Measurements from ENCODE around the gene ZNF821.
A peak's percentile ranks its signal among the peaks of the same experiment; 100 is the strongest.

Gene ZNF821

GRCh38 chr16:71845639-71846430 lies 38.1 kb downstream of the ZNF821 start, which contains the start of gene ATXN1L:
Gene ATXN1L, plus strand, starts transcription at chr16:71845976. Its CDS starts 3,765 bp downstream, at chr16:71849741.
- Histone ChIP-seq H3K36me3 (ENCODE audit: control insufficient read depth, low read length) (peaks cover 33% of the 10 kb centered on the region), H3K4me2 (ENCODE audit: low read length) (peak within 1 kb of the TSS; percentile 78), H3K4me3 (ENCODE audit: low read length) (peak within 1 kb of the TSS; percentile 87), H3K9me2 (replicated peaks; ENCODE audit: control insufficient read depth, low read length) (no peaks in the 10 kb centered on the region), H3K79me2 (ENCODE audit: control insufficient read depth, low read length) (peaks cover 31% of the 10 kb centered on the region), H3K27me3 (ENCODE audit: control insufficient read depth, low read length) (no peaks in the 10 kb centered on the region), H3F3A (ENCODE audit: control insufficient read depth, insufficient read depth) (peaks cover 21% of the 10 kb centered on the region), H3K4me1 (ENCODE audit: control insufficient read depth, low read length) (peaks cover 44% of the 10 kb centered on the region), H3K27ac (ENCODE audit: low read depth, low read length) (peak within 1 kb of the TSS; percentile 50), H4K20me1 (ENCODE audit: control insufficient read depth, insufficient read depth, low read depth, low read length) (peaks cover 12% of the 10 kb centered on the region; the same call in 1 of the 2 replicates), H3K9me3 (ENCODE audit: control insufficient read depth, insufficient read depth, low read length) (no peaks in the 10 kb centered on the region)
- TF ChIP-seq CTCF (IDR thresholded peaks at IDR 0.05; ENCODE audit: low read depth, low read length, poor library complexity, severe bottlenecking), result no peak
- TF ChIP-seq EZH2phosphoT487 (IDR thresholded peaks at IDR 0.05; ENCODE audit: borderline replicate concordance, low read length), result no peak

DNA sequence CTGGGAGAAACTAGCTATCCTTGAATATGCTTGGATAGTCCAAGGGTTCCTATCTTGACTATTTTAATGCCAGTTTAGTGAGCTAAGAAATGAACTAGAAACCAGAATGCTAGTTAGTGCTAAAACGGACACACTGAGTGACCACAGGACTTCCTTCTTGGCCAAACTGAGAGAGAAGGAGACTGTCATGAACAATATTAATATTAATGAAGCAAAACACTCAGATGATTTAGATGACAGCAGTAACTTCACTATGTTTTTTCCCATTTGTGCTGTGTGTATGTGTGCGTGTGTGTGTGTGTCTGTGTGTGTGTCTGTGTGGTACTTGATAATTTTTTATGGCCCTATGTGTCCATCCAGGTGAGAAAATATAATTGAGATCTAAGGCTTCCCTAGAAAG lies 40.4 kb downstream of the ZNF821 start:
- Histone ChIP-seq H3F3A (ENCODE audit: control insufficient read depth, insufficient read depth) (peaks cover 21% of the 10 kb centered on the region), H3K4me1 (ENCODE audit: control insufficient read depth, low read length) (peaks cover 44% of the 10 kb centered on the region), H3K4me3 (ENCODE audit: low read length) (no peak overlapping the region), H3K27me3 (ENCODE audit: control insufficient read depth, low read length) (peaks cover 3% of the 10 kb centered on the region; the same call in 1 of the 2 replicates), H3K9me2 (replicated peaks; ENCODE audit: control insufficient read depth, low read length) (no peaks in the 10 kb centered on the region), H4K20me1 (ENCODE audit: control insufficient read depth, insufficient read depth, low read depth, low read length) (peaks cover 12% of the 10 kb centered on the region; the same call in 1 of the 2 replicates), H3K4me2 (ENCODE audit: low read length) (peak overlapping the region; percentile 25; the same call in 1 of the 2 replicates), H3K9me3 (ENCODE audit: control insufficient read depth, insufficient read depth, low read length) (no peaks in the 10 kb centered on the region), H3K27ac (ENCODE audit: low read depth, low read length) (no peak overlapping the region), H3K79me2 (ENCODE audit: control insufficient read depth, low read length) (peaks cover 31% of the 10 kb centered on the region), H3K36me3 (ENCODE audit: control insufficient read depth, low read length) (peaks cover 15% of the 10 kb centered on the region)
- no peak for TF ChIP-seq CTCF (IDR thresholded peaks at IDR 0.05; ENCODE audit: low read depth, low read length, poor library complexity, severe bottlenecking)
- no peak for TF ChIP-seq EZH2phosphoT487 (IDR thresholded peaks at IDR 0.05; ENCODE audit: borderline replicate concordance, low read length)

- Histone ChIP-seq H3K4me1 (ENCODE audit: control insufficient read depth, low read length) (peaks cover 28% of the 10 kb centered on the region), H3K4me3 (ENCODE audit: low read length) (no peak overlapping the region), H3K9me2 (replicated peaks; ENCODE audit: control insufficient read depth, low read length) (no peaks in the 10 kb centered on the region), H3K36me3 (ENCODE audit: control insufficient read depth, low read length) (no peaks in the 10 kb centered on the region), H3K27me3 (ENCODE audit: control insufficient read depth, low read length) (peaks cover 3% of the 10 kb centered on the region; the same call in 1 of the 2 replicates), H3K79me2 (ENCODE audit: control insufficient read depth, low read length) (no peaks in the 10 kb centered on the region), H4K20me1 (ENCODE audit: control insufficient read depth, insufficient read depth, low read depth, low read length) (no peaks in the 10 kb centered on the region), H3F3A (ENCODE audit: control insufficient read depth, insufficient read depth) (peaks cover 20% of the 10 kb centered on the region), H3K9me3 (ENCODE audit: control insufficient read depth, insufficient read depth, low read length) (no peaks in the 10 kb centered on the region), H3K4me2 (ENCODE audit: low read length) (no peak overlapping the region), H3K27ac (ENCODE audit: low read depth, low read length) (no peak overlapping the region)
- no peak for TF ChIP-seq EZH2phosphoT487 (IDR thresholded peaks at IDR 0.05; ENCODE audit: borderline replicate concordance, low read length)
- TF ChIP-seq CTCF (IDR thresholded peaks at IDR 0.05; ENCODE audit: low read depth, low read length, poor library complexity, severe bottlenecking), result no peak
Measured at GRCh38 chr16:71840052-71840451, 43.9 kb downstream of the ZNF821 start.

Measured in DOHH2 (cell line).